HepG2 (cell line): ENCODE results near the gene DNM3. TPM values are rescaled to one million over a fixed set of nuclear protein-coding genes. Genes with fewer than 3 reads are reported as not detected.
"Not testable (repeated sequence)": the region's sequence is repeated elsewhere in the genome, so short reads cannot be mapped to it uniquely, and the experiment has no call there.

Experiments used
- ATAC-seq: fragments of 200-7000 bp; cut with Tn5 transposase; 3 replicates; pipeline ENCODE4 v1.9.1; 2020; ENCODE audit warnings: mild to moderate bottlenecking, moderate library complexity
- BruUV-seq: library from RNA; stranded (reverse); fragments of 400-500 nt; replicated peaks from 2 replicates; lab custom pipeline; 2021; lab: Mats Ljungman, UMichigan
- CTCF ChIA-PET: fragments of 300-600 bp; formaldehyde crosslinking; extraction: SDS; loops from one replicate; lab custom pipeline; 2021; ENCODE audit warnings: low total read pairs, inconsistent platforms, low intra/inter-chr PET ratio; lab: Yijun Ruan, JAX
- POLR2A ChIA-PET: fragments of 350-600 bp; sonication (Branson Sonifier 250); formaldehyde crosslinking; loops from one replicate; lab custom pipeline; 2020; ENCODE audit warnings: antibody characterized with exemption, inconsistent platforms; lab: Yijun Ruan, JAX
- DNase-seq: peaks from one replicate; pipeline ENCODE4 v3.0.0-alpha.2; 2015; ENCODE audit warnings: low spot score
- FAIRE-seq: peaks from 3 replicates; lab custom pipeline; 2011; peaks lifted over from hg19 to GRCh38; lab: Jason Lieb, UNC
- H2AFZ ChIP-seq: one replicate; pipeline ENCODE4 v1.6.1; 2011; ENCODE audit warnings: low read length, inconsistent platforms
- H3K27ac ChIP-seq: fragments of 300-600 bp; 3 replicates; pipeline ENCODE4 v1.8.0; 2011; ENCODE audit warnings: mixed run types, mild to moderate bottlenecking, mixed read lengths, low read length, inconsistent platforms; ENCODE audit not compliant: insufficient read depth; ENCODE audit errors: extremely low read length
- H3K27me3 ChIP-seq, 2 experiments: fragments of 200-600 bp in 1 of 2; 2 replicates in 1 of 2; 3 replicates in 1 of 2; pipeline versions ENCODE4 v1.6.0 to v1.8.0; 2011; ENCODE audit warnings: low read length in 2 of 2, mild to moderate bottlenecking in 2 of 2, moderate library complexity in 2 of 2, inconsistent platforms in 1 of 2; ENCODE audit not compliant: insufficient read depth in 2 of 2, control insufficient read depth in 1 of 2
- H3K36me3 ChIP-seq, 2 experiments: fragments of 200-600 bp in 1 of 2; replicated peaks in 1 of 2; 2 replicates in 1 of 2; 3 replicates in 1 of 2; pipeline versions ENCODE4 v1.5.1 to v1.8.0; 2011; ENCODE audit warnings: low read length in 2 of 2, inconsistent platforms in 1 of 2; ENCODE audit not compliant: insufficient read depth in 2 of 2, control insufficient read depth in 1 of 2
- H3K4me1 ChIP-seq: 2 replicates; pipeline ENCODE4 v1.5.1; 2012; ENCODE audit warnings: low read length, inconsistent platforms; ENCODE audit not compliant: insufficient read depth
- H3K4me2 ChIP-seq: 2 replicates; pipeline ENCODE4 v1.6.0; 2011; ENCODE audit warnings: low read depth, low read length, inconsistent platforms
- H3K4me3 ChIP-seq, 3 experiments: fragments of 200-600 bp in 1 of 3; sonication (generic), shearing (Covaris generic) in 1 of 3; replicated peaks in 1 of 3; 2 replicates each; pipeline ENCODE4 v1.5.1; 2011 to 2016; ENCODE audit warnings: low read length in 3 of 3, inconsistent platforms in 2 of 3, low read depth in 2 of 3, mild to moderate bottlenecking in 2 of 3, control low read depth in 1 of 3, mixed read lengths in 1 of 3; ENCODE audit not compliant: insufficient read depth in 1 of 3
- H3K79me2 ChIP-seq: one replicate; pipeline ENCODE4 v1.6.1; 2011; ENCODE audit warnings: low read length, inconsistent platforms; ENCODE audit not compliant: insufficient read depth
- H3K9ac ChIP-seq: 2 replicates; pipeline ENCODE4 v1.6.0; 2011; ENCODE audit warnings: mild to moderate bottlenecking, low read depth, low read length, inconsistent platforms; ENCODE audit not compliant: insufficient read depth
- H3K9me3 ChIP-seq: 2 replicates; pipeline ENCODE4 v1.5.1; 2012; ENCODE audit warnings: mild to moderate bottlenecking, low read length
- H4K20me1 ChIP-seq: 2 replicates; pipeline ENCODE4 v1.6.0; 2011; ENCODE audit warnings: inconsistent platforms, mild to moderate bottlenecking, low read length, moderate library complexity; ENCODE audit not compliant: insufficient read depth
- ATM ChIP-seq: fragments of 450-650 bp; IDR thresholded peaks from 2 replicates; pipeline ENCODE4 v1.7.1; 2017; ENCODE audit warnings: mild to moderate bottlenecking, borderline replicate concordance
- HINFP ChIP-seq: sonication (generic); formaldehyde crosslinking; IDR thresholded peaks from 2 replicates; pipeline ENCODE4 v1.4.0; 2020; ENCODE audit warnings: low read depth, mild to moderate bottlenecking, missing genetic modification reagents
- HOXA7 ChIP-seq: sonication (generic); formaldehyde crosslinking; IDR thresholded peaks from 2 replicates; pipeline ENCODE4 v1.8.1; 2022; ENCODE audit warnings: mild to moderate bottlenecking, missing genetic modification reagents, moderate library complexity
- ISX ChIP-seq: sonication (generic); formaldehyde crosslinking; conservative IDR thresholded peaks from 2 replicates; pipeline ENCODE4 v1.5.0; 2020; ENCODE audit warnings: missing genetic modification reagents
- SNAI1 ChIP-seq: sonication (generic); formaldehyde crosslinking; IDR thresholded peaks from 2 replicates; pipeline ENCODE4 v1.5.0; 2020; ENCODE audit warnings: mild to moderate bottlenecking, missing genetic modification reagents, borderline replicate concordance
- ZBED4 ChIP-seq: sonication (generic); formaldehyde crosslinking; IDR thresholded peaks from 2 replicates; pipeline ENCODE4 v1.4.0; 2020; ENCODE audit warnings: missing genetic modification reagents, borderline replicate concordance
- ZNF567 ChIP-seq: sonication (generic); formaldehyde crosslinking; IDR thresholded peaks from 2 replicates; pipeline ENCODE4 v1.8.1; 2023; ENCODE audit warnings: mild to moderate bottlenecking, missing genetic modification reagents, borderline replicate concordance
- ZNF777 ChIP-seq: sonication (generic); formaldehyde crosslinking; IDR thresholded peaks from 2 replicates; pipeline ENCODE4 v1.4.0; 2020; ENCODE audit warnings: missing genetic modification reagents
- WGBS: methylation state at CpG from one replicate; pipeline ENCODE4 v1.1.6; 2017; ENCODE audit warnings: low lambda C conversion rate; 5-methylcytosine and 5-hydroxymethylcytosine counted together
- in situ Hi-C: cut with HindIII; loops from 2 replicates; pipeline ENCODE4 v1.10.0; 2017; ENCODE audit warnings: low pct_unique_long_range_greater_than_20kb; ENCODE audit not compliant: extremely low pct_ligation_motif_present
- intact Hi-C: fragments of 100-400 bp; cut with micrococcal nuclease; formaldehyde crosslinking; loops from one replicate; pipeline ENCODE4 v1.10.0; 2022; ENCODE audit not compliant: unreplicated experiment
- polyA plus RNA-seq, 8 experiments: library from polyadenylated mRNA; depleted of rRNA in 3 of 8; stranded (reverse) in 7 of 8; unstranded in 1 of 8; fragments of >200 nt; fragmentation: Illumina TruSeq in 4 of 8; extraction: Trizol in 4 of 8; gene quantifications; 2 replicates each; pipeline versions ENCODE4 v1.2.1 to v1.2.3, GENCODE V29; 2011 to 2016; ENCODE audit warnings: low read depth in 4 of 8, missing spikeins in 1 of 8, mixed read lengths in 1 of 8; ENCODE audit not compliant: insufficient read depth in 1 of 8
- total RNA-seq, 5 experiments: library from RNA; depleted of rRNA; stranded (reverse); fragments of >200 nt; fragmentation: Illumina TruSeq; extraction: Trizol; gene quantifications; 2 replicates each; pipeline ENCODE4 v1.2.3, GENCODE V29; 2016; ENCODE audit warnings: low read depth in 1 of 5

DNM3 gene
- total and polyA plus RNA-seq, 2 of the 13 experiments (the other 11 are each of a cell fraction or from before 2014, with no cell fraction given) = 0.05 TPM; not detected in 1

- DNase-seq = no peak
- peaks cover 7 to 32% of the 10 kb centered on the region in 2 experiments; a peak in 4 of 5 replicates for H3K36me3 ChIP-seq
- H3K4me1 ChIP-seq = no peaks in the 10 kb centered on the region
- no peak overlapping the region for H3K4me2 ChIP-seq
- no peaks in the 10 kb centered on the region for H3K9me3 ChIP-seq
- in situ Hi-C loops (no loop called here), intact Hi-C loops (loop anchor here (5.0 kb wide), 1 partner anchor 1272 kb away; no protein-coding TSS in a partner anchor)
- ChIA-PET CTCF (interaction anchor here (3.1 kb wide), 1 partner anchor 185 kb away, joined by 23 read pairs; no protein-coding TSS in a partner anchor), POLR2A (interaction anchor here (0.6 to 1.1 kb wide), 2 partner anchors 17 to 25 kb away, joined by 3 read pairs; partner anchors contain the start of gene METTL13)
- no peak overlapping the region for H3K4me3 ChIP-seq
- no peak for ATAC-seq
- no peak overlapping the region for H2AFZ ChIP-seq
- WGBS = 80% methylated on average over 4 of the region's 4 CpGs
- no peaks in the 10 kb centered on the region for H3K27me3 ChIP-seq
- TF ChIP-seq HOXA7 (no peak), SNAI1 (CRISPR knock-in tag) (no peak), ATM (no peak), ZNF567 (CRISPR knock-in tag) (no peak), ZBED4 (CRISPR knock-in tag) (no peak), HINFP (no peak), ISX (CRISPR knock-in tag) (no peak), ZNF777 (CRISPR knock-in tag) (no peak)
- H3K79me2 ChIP-seq = no peaks in the 10 kb centered on the region
- BruUV-seq = no TSS peak
- no peak overlapping the region for H3K9ac ChIP-seq
- no peak overlapping the region for H3K27ac ChIP-seq
- no peaks in the 10 kb centered on the region for H4K20me1 ChIP-seq
- FAIRE-seq = no peak
Observed at GRCh38 chr1:171799166-171799565, 42.1 kb upstream of the DNM3 start.

- in situ Hi-C loops = loop anchor here (5.0 kb wide), 1 partner anchor 183 kb away; no protein-coding TSS in a partner anchor
- not testable (repeated sequence) for H3K27ac ChIP-seq, DNase-seq, H3K4me3 ChIP-seq, H3K79me2 ChIP-seq, ATAC-seq, H3K27me3 ChIP-seq, H3K9ac ChIP-seq, H3K4me2 ChIP-seq, H4K20me1 ChIP-seq, H2AFZ ChIP-seq, FAIRE-seq, H3K4me1 ChIP-seq, H3K9me3 ChIP-seq, BruUV-seq
- intact Hi-C loops = loop anchor here (2.0 to 5.0 kb wide), 2 partner anchors 599 to 1272 kb away; no protein-coding TSS in a partner anchor
- ChIA-PET POLR2A (interaction anchor here (1.1 kb wide), 1 partner anchor 19 kb away, joined by 5 read pairs; the partner anchor contains the start of gene METTL13), CTCF (interaction anchor here (3.1 kb wide), 1 partner anchor 185 kb away, joined by 23 read pairs; no protein-coding TSS in a partner anchor)
- peaks cover 7 to 26% of the 10 kb centered on the region in 2 experiments; a peak in 4 of 5 replicates for H3K36me3 ChIP-seq
- WGBS = 100% methylated on average over 1 of the region's 2 CpGs
Observed at GRCh38 chr1:171799698-171800097, 41.6 kb upstream of the DNM3 start.
